Left lobe of liver (tissue), 2 donors: ENCODE measurements around the gene NODAL. TPM values are rescaled to one million over a fixed set of nuclear protein-coding genes. Genes with fewer than 3 reads are reported as not detected.

ENCODE experiments used
- ATAC-seq: fragments of 200-7000 bp; cut with Tn5 transposase; one replicate; pipeline ENCODE4 v1.9.1; 2020; ENCODE audit warnings: mild to moderate bottlenecking, moderate library complexity
- DNase-seq: peaks from one replicate; pipeline ENCODE4 v3.0.0-alpha.2; 2020; ENCODE audit warnings: low spot score
- total RNA-seq: library from RNA; stranded (reverse); gene quantifications from one replicate; pipeline ENCODE4 v1.2.1, GENCODE V29; 2021
- donor health status: DM: no; HTN: no; CAD: no; lungs with moderate emphysema.
- donor health status: DM: no; HTN: yes; CAD: no.

NODAL gene
- total RNA-seq, 1 donor from 2014 or later: not detected

GRCh38 chr10:70396140-70396539 lies 45.3 kb downstream of the NODAL start:
- DNase-seq: no peak
- no peak for ATAC-seq

DNA sequence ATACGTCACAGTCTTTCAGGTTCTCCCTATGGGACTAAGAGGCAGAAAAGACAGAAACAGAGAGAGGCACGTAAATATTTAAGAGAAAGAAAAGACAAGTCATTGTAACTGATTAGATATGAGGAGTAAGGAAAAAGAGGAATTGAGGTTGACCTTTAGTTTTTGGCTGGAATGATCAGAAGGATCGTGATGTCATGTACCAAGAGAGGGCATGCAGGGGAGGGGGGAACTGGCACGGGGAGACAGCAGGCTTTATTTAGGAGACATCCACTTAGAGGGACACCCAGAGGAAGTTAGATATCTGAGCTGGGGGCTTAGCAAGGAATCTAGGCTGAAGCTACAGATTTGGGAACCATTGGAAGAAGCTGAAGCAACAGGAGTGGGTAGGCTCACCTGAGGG lies 49.8 kb downstream of the NODAL start:
- DNase-seq: no peak
- no peak for ATAC-seq

Other genes starting within 250 kb of the NODAL start
- gene PPA1, start 208.3 kb downstream of the NODAL start, total RNA-seq: 59.1 TPM
- not detected for gene NPFFR1, start 157.7 kb downstream of the NODAL start, total RNA-seq
- gene LRRC20, start 59.1 kb downstream of the NODAL start, total RNA-seq: 16.6 TPM
- gene EIF4EBP2, start 37.5 kb downstream of the NODAL start, total RNA-seq: 59.2 TPM
- gene PALD1, start 37.1 kb upstream of the NODAL start, total RNA-seq: 1.1 TPM
- 1.1 TPM for gene PRF1, start 161.1 kb upstream of the NODAL start, total RNA-seq
- gene ADAMTS14, start 230.8 kb upstream of the NODAL start, total RNA-seq: 0.15 TPM